ENCODE results near the gene GPC1.

DNA sequence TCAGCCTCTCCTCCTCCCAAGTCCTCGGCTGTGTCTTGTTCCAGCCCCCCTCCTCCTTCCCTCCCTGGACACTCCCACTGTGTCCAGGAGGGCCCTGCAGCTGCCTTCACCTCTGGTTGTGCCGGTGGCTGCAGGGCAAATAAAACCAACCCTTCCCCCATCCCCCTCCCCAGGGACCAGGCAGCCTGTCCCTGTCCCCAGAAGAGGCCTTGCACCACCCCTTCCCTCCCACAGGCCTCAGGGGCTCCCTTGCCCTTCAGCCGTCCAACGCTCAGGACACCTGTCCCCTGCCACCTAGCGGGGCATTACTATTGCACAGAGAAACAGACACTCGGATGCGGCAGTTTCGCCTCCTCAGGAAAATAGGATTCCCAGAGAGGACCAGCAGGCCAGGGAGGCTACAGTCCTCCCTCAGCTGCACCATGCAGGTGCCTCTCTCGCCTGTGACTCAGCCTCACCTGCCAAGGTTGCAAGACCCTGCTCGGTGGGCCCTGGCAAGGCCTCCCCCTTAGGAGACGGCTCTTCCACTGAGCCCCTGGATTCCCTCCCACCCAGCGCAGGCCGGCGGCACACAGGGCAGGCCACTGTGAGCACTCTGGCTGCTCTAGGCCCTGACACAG, 5.5 kb upstream of the GPC1 start:
- TF ChIP-seq CTCF (IDR thresholded peaks at IDR 0.05) = no peak
- TF ChIP-seq POLR2AphosphoS5 (IDR thresholded peaks at IDR 0.05) = no peak
